ENCODE measurements around the gene EPSTI1. TPM values are rescaled to one million over a fixed set of nuclear protein-coding genes. Genes with fewer than 3 reads are reported as not detected.

The EPSTI1 gene
- total RNA-seq, 3 donors from 2014 or later, result 5.0 to 6.6 (median 5.1) TPM

- H3K4me3 ChIP-seq, result no peak overlapping the region
- H3K9me3 ChIP-seq, result no peaks in the 10 kb centered on the region
- TF ChIP-seq CTCF (IDR thresholded peaks at IDR 0.05), result no peak
- no peak for TF ChIP-seq POLR2AphosphoS5 (IDR thresholded peaks at IDR 0.05)
- no peak for TF ChIP-seq POLR2A (IDR thresholded peaks at IDR 0.05)
- no peaks in the 10 kb centered on the region for H3K36me3 ChIP-seq
- no peaks in the 10 kb centered on the region for H3K27me3 ChIP-seq
- DNase-seq (ENCODE audit: low spot score in 2 of 2), result no peak
- intact Hi-C loops (cut with DNase I; ENCODE audit: low total_unique reads), result no loop called here
- no peak overlapping the region for H3K27ac ChIP-seq
- no peaks in the 10 kb centered on the region for H3K4me1 ChIP-seq
Observed at GRCh38 chr13:42929886-42930535, 62.0 kb downstream of the EPSTI1 start.

- DNase-seq (ENCODE audit: low spot score in 2 of 2), result no peak
- Histone ChIP-seq H3K4me3 (no peak overlapping the region), H3K27ac (no peak overlapping the region), H3K9me3 (no peaks in the 10 kb centered on the region), H3K36me3 (no peaks in the 10 kb centered on the region), H3K4me1 (no peaks in the 10 kb centered on the region), H3K27me3 (no peaks in the 10 kb centered on the region)
- TF ChIP-seq POLR2AphosphoS5 (IDR thresholded peaks at IDR 0.05) (no peak), CTCF (IDR thresholded peaks at IDR 0.05) (no peak), POLR2A (IDR thresholded peaks at IDR 0.05) (no peak)
- intact Hi-C loops (cut with DNase I; ENCODE audit: low total_unique reads), result no loop called here
Observed at GRCh38 chr13:42926555-42926954, 65.5 kb downstream of the EPSTI1 start.

- H3K27ac ChIP-seq, result no peak overlapping the region
- H3K4me1 ChIP-seq, result no peaks in the 10 kb centered on the region
- intact Hi-C loops (cut with DNase I; ENCODE audit: low total_unique reads), result no loop called here
- no peak overlapping the region for H3K4me3 ChIP-seq
- H3K9me3 ChIP-seq, result no peaks in the 10 kb centered on the region
- no peaks in the 10 kb centered on the region for H3K27me3 ChIP-seq
- H3K36me3 ChIP-seq, result no peaks in the 10 kb centered on the region
- no peak for DNase-seq (ENCODE audit: low spot score in 2 of 2)
- TF ChIP-seq POLR2A (IDR thresholded peaks at IDR 0.05), result no peak
- TF ChIP-seq CTCF (IDR thresholded peaks at IDR 0.05), result no peak
- no peak for TF ChIP-seq POLR2AphosphoS5 (IDR thresholded peaks at IDR 0.05)
Observed at GRCh38 chr13:42926043-42926442, 66.0 kb downstream of the EPSTI1 start.

- no peak for DNase-seq (ENCODE audit: low spot score in 2 of 2)
- Histone ChIP-seq H3K4me3 (no peak overlapping the region), H3K9me3 (no peaks in the 10 kb centered on the region), H3K4me1 (no peaks in the 10 kb centered on the region), H3K27me3 (no peaks in the 10 kb centered on the region), H3K36me3 (no peaks in the 10 kb centered on the region), H3K27ac (no peak overlapping the region)
- intact Hi-C loops (cut with DNase I; ENCODE audit: low total_unique reads), result no loop called here
- TF ChIP-seq CTCF (IDR thresholded peaks at IDR 0.05) (no peak), POLR2AphosphoS5 (IDR thresholded peaks at IDR 0.05) (no peak), POLR2A (IDR thresholded peaks at IDR 0.05) (no peak)
Observed at GRCh38 chr13:42925626-42926025, 66.4 kb downstream of the EPSTI1 start.

- TF ChIP-seq POLR2A (IDR thresholded peaks at IDR 0.05) (no peak), CTCF (IDR thresholded peaks at IDR 0.05) (no peak), POLR2AphosphoS5 (IDR thresholded peaks at IDR 0.05) (no peak)
- H3K36me3 ChIP-seq, result no peaks in the 10 kb centered on the region
- H3K9me3 ChIP-seq, result no peaks in the 10 kb centered on the region
- intact Hi-C loops (cut with DNase I; ENCODE audit: low total_unique reads), result no loop called here
- DNase-seq (ENCODE audit: low spot score in 2 of 2), result no peak
- no peak overlapping the region for H3K27ac ChIP-seq
- no peaks in the 10 kb centered on the region for H3K4me1 ChIP-seq
- no peaks in the 10 kb centered on the region for H3K27me3 ChIP-seq
- H3K4me3 ChIP-seq, result no peak overlapping the region
Observed at GRCh38 chr13:42924344-42924743, 67.7 kb downstream of the EPSTI1 start.

All from breast epithelium (tissue), 4 donors.